ENCODE measurements around the gene HDGFL2. TPM values are rescaled to one million over a fixed set of nuclear protein-coding genes. Genes with fewer than 3 reads are reported as not detected.

HDGFL2 gene
- total and polyA plus RNA-seq, 4 donors: 36.5 to 47.0 (median 38.8) TPM

DNA sequence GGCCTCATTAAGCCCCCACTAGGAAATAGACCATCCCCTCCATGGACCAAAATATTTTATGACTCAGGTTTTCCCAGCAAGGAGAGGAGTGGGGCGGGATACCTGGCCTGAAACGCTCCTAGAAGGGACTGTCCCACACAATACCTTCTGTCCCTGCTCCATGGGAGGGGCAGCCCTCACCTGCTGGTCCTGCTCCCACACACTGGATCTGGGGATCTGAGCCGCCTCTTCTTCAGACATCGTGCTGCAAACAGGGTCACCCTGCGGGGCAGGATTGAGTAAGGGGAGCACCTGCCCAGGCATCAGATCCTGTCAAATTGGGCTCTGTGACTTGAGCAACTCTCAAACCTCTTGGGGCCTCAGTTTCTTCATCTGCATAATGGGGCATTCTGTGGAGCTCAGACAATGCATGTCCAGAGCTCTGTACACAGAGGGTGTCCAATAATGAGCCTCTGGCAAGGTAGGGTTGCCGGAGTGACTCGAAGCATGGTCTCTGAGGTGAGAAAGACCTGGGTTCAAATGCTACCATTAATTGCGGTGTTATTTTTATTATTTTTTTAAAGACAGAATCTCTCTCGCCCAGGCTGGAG lies 61.8 kb downstream of the HDGFL2 start:
- ATAC-seq (ENCODE audit: insufficient read depth, low FRiP score) (no peak), DNase-seq (no peak)
- no peak overlapping the region for H3K4me3 ChIP-seq
- H3K4me1 ChIP-seq (ENCODE audit: control insufficient read depth in 5 of 5, insufficient read depth in 5 of 5, low read length in 5 of 5): peaks cover 0 to 4% (median 0%) of the 10 kb centered on the region in 5 donors
- no peak for TF ChIP-seq CTCF (IDR thresholded peaks at IDR 0.05; ENCODE audit: control extremely low read depth, extremely low read depth)
- H3K9me3 ChIP-seq (ENCODE audit: control insufficient read depth in 4 of 4, insufficient read depth in 3 of 4, low read length in 3 of 4): peaks cover 0 to 2% (median 0%) of the 10 kb centered on the region in 4 donors
- peaks cover 0 to 2% (median 0%) of the 10 kb centered on the region in 3 donors for H3K27me3 ChIP-seq (ENCODE audit: control insufficient read depth in 3 of 3, insufficient read depth in 3 of 3, low read length in 2 of 3)
- H3K36me3 ChIP-seq (ENCODE audit: control insufficient read depth in 4 of 4, insufficient read depth in 4 of 4, low read length in 4 of 4): no peaks in the 10 kb centered on the region
- 82% methylated on average over 9 of the region's 9 CpGs for WGBS, 2 donors
- no peak overlapping the region for H3K27ac ChIP-seq (ENCODE audit: low read depth in 1 of 2, low read length in 1 of 2)
- no peak overlapping the region for H3K9ac ChIP-seq (ENCODE audit: insufficient read depth in 1 of 2, low read length in 2 of 2)

- WGBS, 2 donors: 13 to 17% methylated on average over 48 to 49 of the region's 49 CpGs
- TF ChIP-seq CTCF (IDR thresholded peaks at IDR 0.05; ENCODE audit: control extremely low read depth, extremely low read depth): no peak
- Histone ChIP-seq H3K27ac (ENCODE audit: low read depth in 1 of 2, low read length in 1 of 2) (peak within 1 kb of the TSS; percentile 73 to 84), H3K27me3 (ENCODE audit: control insufficient read depth in 3 of 3, insufficient read depth in 3 of 3, low read length in 2 of 3) (peaks cover 0 to 2% (median 0%) of the 10 kb centered on the region in 3 donors), H3K9ac (ENCODE audit: insufficient read depth in 1 of 2, low read length in 2 of 2) (no peak within 1 kb of the TSS), H3K4me1 (ENCODE audit: control insufficient read depth in 5 of 5, insufficient read depth in 5 of 5, low read length in 5 of 5) (peaks cover 0 to 4% (median 0%) of the 10 kb centered on the region in 5 donors), H3K9me3 (ENCODE audit: control insufficient read depth in 4 of 4, insufficient read depth in 3 of 4, low read length in 3 of 4) (peaks cover 0 to 3% (median 0%) of the 10 kb centered on the region in 4 donors), H3K4me3 (no peak within 1 kb of the TSS), H3K36me3 (ENCODE audit: control insufficient read depth in 4 of 4, insufficient read depth in 4 of 4, low read length in 4 of 4) (no peaks in the 10 kb centered on the region)
- DNase-seq: peak; percentile 66 to 81 (median 70)
- ATAC-seq (ENCODE audit: insufficient read depth, low FRiP score): peak; percentile 64
These were observed 63.0 kb downstream of the HDGFL2 start, which contains the start of gene PLIN5 for GRCh38 chr19:4534836-4535658. Gene PLIN5, minus strand, starts transcription at chr19:4535224. Its CDS starts 1,150 bp downstream, at chr19:4534074.

GRCh38 chr19:4536798-4537197 lies 64.7 kb downstream of the HDGFL2 start:
- no peak for ATAC-seq (ENCODE audit: insufficient read depth, low FRiP score)
- Histone ChIP-seq H3K9me3 (ENCODE audit: control insufficient read depth in 4 of 4, insufficient read depth in 3 of 4, low read length in 3 of 4) (peaks cover 0 to 3% (median 2%) of the 10 kb centered on the region in 4 donors), H3K27ac (ENCODE audit: low read depth in 1 of 2, low read length in 1 of 2) (no peak overlapping the region), H3K9ac (ENCODE audit: insufficient read depth in 1 of 2, low read length in 2 of 2) (no peak overlapping the region), H3K36me3 (ENCODE audit: control insufficient read depth in 4 of 4, insufficient read depth in 4 of 4, low read length in 4 of 4) (no peaks in the 10 kb centered on the region), H3K4me3 (no peak overlapping the region), H3K4me1 (ENCODE audit: control insufficient read depth in 5 of 5, insufficient read depth in 5 of 5, low read length in 5 of 5) (peaks cover 0 to 4% (median 0%) of the 10 kb centered on the region in 5 donors), H3K27me3 (ENCODE audit: control insufficient read depth in 3 of 3, insufficient read depth in 3 of 3, low read length in 2 of 3) (peaks cover 0 to 2% (median 0%) of the 10 kb centered on the region in 3 donors)
- DNase-seq: no peak
- TF ChIP-seq CTCF (IDR thresholded peaks at IDR 0.05; ENCODE audit: control extremely low read depth, extremely low read depth): no peak
- WGBS, 2 donors: 65 to 71% methylated on average over 5 of the region's 5 CpGs

All from lung (tissue), 12 donors.